ENCODE measurements around the gene SMYD3.
A peak's percentile ranks its signal among the peaks of the same experiment; 100 is the strongest.

The SMYD3 gene

DNA sequence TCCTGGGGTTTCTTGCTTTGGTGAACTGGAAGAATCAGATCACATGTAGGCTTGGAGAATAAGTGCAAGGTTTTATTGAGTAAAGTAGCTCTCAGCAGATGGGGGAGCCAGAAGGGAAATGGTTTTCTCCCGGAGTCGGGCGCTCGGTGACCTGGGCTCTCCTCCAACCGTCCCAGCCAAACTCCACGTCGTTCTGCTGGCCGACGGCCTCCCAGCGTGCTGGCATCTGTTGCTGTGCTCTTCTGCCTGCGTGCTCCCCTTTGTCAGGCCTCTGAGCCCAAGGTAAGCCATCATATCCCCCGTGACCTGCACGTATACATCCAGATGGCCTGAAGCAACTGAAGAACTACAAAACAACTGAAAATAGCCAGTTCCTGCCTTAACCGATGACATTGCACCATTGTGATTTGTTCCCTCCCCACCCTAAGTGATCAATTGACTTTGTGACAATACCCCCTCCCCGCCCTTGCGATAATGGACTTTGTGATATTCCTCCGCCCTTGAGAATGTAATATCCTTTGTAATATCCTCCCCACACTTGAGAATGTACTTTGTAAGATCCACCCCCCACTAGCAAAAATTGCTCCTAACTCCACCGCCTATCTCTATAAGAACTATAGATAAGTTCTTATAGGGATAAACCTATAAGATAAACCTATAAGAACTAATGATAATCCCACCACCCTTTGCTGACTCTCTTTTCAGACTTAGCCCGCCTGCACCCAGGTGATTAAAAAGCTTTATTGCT, 88.3 kb downstream of the SMYD3 start:
- TF ChIP-seq, protein P1, sequence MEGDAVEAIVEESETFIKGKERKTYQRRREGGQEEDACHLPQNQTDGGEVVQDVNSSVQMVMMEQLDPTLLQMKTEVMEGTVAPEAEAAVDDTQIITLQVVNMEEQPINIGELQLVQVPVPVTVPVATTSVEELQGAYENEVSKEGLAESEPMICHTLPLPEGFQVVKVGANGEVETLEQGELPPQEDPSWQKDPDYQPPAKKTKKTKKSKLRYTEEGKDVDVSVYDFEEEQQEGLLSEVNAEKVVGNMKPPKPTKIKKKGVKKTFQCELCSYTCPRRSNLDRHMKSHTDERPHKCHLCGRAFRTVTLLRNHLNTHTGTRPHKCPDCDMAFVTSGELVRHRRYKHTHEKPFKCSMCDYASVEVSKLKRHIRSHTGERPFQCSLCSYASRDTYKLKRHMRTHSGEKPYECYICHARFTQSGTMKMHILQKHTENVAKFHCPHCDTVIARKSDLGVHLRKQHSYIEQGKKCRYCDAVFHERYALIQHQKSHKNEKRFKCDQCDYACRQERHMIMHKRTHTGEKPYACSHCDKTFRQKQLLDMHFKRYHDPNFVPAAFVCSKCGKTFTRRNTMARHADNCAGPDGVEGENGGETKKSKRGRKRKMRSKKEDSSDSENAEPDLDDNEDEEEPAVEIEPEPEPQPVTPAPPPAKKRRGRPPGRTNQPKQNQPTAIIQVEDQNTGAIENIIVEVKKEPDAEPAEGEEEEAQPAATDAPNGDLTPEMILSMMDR (IDR thresholded peaks at IDR 0.05; ENCODE audit: insufficient read depth, missing control alignments) = no peak
- DNase-seq (ENCODE audit: insufficient read length, low spot score) (no peak), FAIRE-seq (no peak)

- FAIRE-seq (no peak), DNase-seq (ENCODE audit: insufficient read length, low spot score) (no peak)
- TF ChIP-seq, protein P1 (IDR thresholded peaks at IDR 0.05; ENCODE audit: insufficient read depth, missing control alignments) = peak; percentile 9
Observed at GRCh38 chr1:246417813-246418564, 89.1 kb downstream of the SMYD3 start.

- TF ChIP-seq, protein P1 (IDR thresholded peaks at IDR 0.05; ENCODE audit: insufficient read depth, missing control alignments) = no peak
- FAIRE-seq (no peak), DNase-seq (ENCODE audit: insufficient read length, low spot score) (no peak)
Observed at GRCh38 chr1:246417152-246417812, 89.8 kb downstream of the SMYD3 start.

DNA sequence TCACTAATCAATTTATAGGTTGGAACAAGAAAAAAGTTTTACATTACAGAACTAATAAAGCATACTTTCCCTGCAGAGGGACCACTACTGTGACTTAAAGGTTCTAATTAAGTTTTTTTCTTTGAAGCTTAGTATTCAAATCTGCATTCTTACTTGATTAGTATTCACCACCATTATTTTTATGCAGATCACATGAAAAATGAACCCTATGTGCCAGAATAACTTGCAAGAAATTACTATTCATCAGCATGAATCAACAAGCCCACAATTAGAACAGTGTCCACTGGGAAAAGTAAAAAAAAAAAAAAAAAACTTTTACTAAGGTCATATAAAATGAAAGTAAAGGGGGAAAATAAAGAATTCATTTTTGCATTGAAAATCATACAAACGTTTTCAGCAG, 90.8 kb downstream of the SMYD3 start:
- TF ChIP-seq, protein P1 (IDR thresholded peaks at IDR 0.05; ENCODE audit: insufficient read depth, missing control alignments) = no peak
- DNase-seq (ENCODE audit: insufficient read length, low spot score) (no peak), FAIRE-seq (no peak)

- FAIRE-seq = no peak
- DNase-seq (ENCODE audit: insufficient read length, low spot score) = no peak
- TF ChIP-seq, protein P1 (IDR thresholded peaks at IDR 0.05; ENCODE audit: insufficient read depth, missing control alignments) = no peak
Observed at GRCh38 chr1:246415028-246415427, 92.1 kb downstream of the SMYD3 start.

DNA sequence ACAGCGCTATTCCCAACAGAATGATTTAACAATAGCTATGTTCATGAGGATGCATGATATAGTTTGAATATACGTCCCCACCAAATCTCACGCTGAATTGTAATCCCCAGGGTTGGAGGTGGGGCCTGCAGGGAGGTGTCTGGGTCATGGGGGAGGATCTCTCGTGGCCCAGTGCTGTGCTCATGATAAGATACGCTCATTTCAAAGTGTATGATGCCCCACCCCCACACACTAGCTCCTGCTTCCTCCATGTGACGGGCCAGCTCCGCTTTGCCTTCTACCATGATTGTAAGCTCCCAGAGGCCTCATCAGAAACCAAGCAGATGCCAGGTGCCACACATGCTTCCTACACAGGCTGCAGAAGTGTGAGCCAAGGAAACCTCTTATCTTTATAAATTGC, 93.6 kb downstream of the SMYD3 start:
- TF ChIP-seq, protein P1 (IDR thresholded peaks at IDR 0.05; ENCODE audit: insufficient read depth, missing control alignments) = no peak
- no peak for DNase-seq (ENCODE audit: insufficient read length, low spot score)
- no peak for FAIRE-seq
